PFSK-1 (cell line): ENCODE measurements around the gene DDX50.

Source experiments
- FOXP2 ChIP-seq: optimal IDR thresholded peaks from 2 replicates; pipeline ENCODE3; 2011; ENCODE audit warnings: borderline replicate concordance, control low read depth, inconsistent platforms; ENCODE audit not compliant: insufficient read depth; ENCODE audit errors: extremely low read length, extremely low read depth
- POLR2AphosphoS5 ChIP-seq: IDR thresholded peaks from 2 replicates; pipeline ENCODE4 v1.6.1; 2012; ENCODE audit warnings: low read depth, mild to moderate bottlenecking, control low read depth, low read length, moderate library complexity
- REST ChIP-seq, 2 experiments: IDR thresholded peaks; 2 replicates each; pipeline versions ENCODE4 v1.6.1 to v1.8.0; 2011 to 2012; ENCODE audit warnings: low read depth in 2 of 2, low read length in 2 of 2, control low read depth in 1 of 2, inconsistent platforms in 1 of 2, mild to moderate bottlenecking in 1 of 2, moderate library complexity in 1 of 2; ENCODE audit not compliant: insufficient read depth in 1 of 2
- SIN3A ChIP-seq: IDR thresholded peaks from 2 replicates; pipeline ENCODE4 v1.6.1; 2012; ENCODE audit warnings: mild to moderate bottlenecking, low read length, moderate library complexity, borderline replicate concordance; ENCODE audit not compliant: insufficient read depth
- TAF1 ChIP-seq: IDR thresholded peaks from 2 replicates; pipeline ENCODE4 v1.6.1; 2012; ENCODE audit warnings: low read length, control low read depth, borderline replicate concordance; ENCODE audit not compliant: insufficient read depth

GRCh38 chr10:68938884-68939283 is 37.8 kb downstream of the DDX50 start:
- TF ChIP-seq REST (IDR thresholded peaks at IDR 0.05; ENCODE audit: insufficient read depth in 1 of 2, low read depth in 2 of 2, low read length in 2 of 2) (no peak), POLR2AphosphoS5 (no peak), TAF1 (no peak), SIN3A (no peak), FOXP2 (no peak)
